CD14-positive monocyte (primary cell): ENCODE data around the gene ASTN1. TPM values are rescaled to one million over a fixed set of nuclear protein-coding genes. Genes with fewer than 3 reads are reported as not detected.

Experiments
- DNase-seq, 3 donors: peaks; one replicate each; pipeline ENCODE4 v3.0.0-alpha.2; 2011 to 2022
- H2AFZ ChIP-seq: 2 replicates; pipeline ENCODE4 v1.6.0; 2012; ENCODE audit warnings: mild to moderate bottlenecking, low read depth, low read length, inconsistent platforms; ENCODE audit not compliant: insufficient read depth, poor library complexity, severe bottlenecking
- H3K27ac ChIP-seq, 2 donors: 1 replicate in 1 of 2; 2 replicates in 1 of 2; pipeline ENCODE4 v1.5.1; 2012 to 2013; ENCODE audit warnings: low read length in 2 of 2, control low read depth in 1 of 2, inconsistent platforms in 1 of 2, low read depth in 1 of 2, mild to moderate bottlenecking in 1 of 2
- H3K27me3 ChIP-seq, 2 donors: one replicate each; pipeline versions ENCODE4 v1.6.0 to v1.6.1; 2011 to 2013; ENCODE audit warnings: low read length in 2 of 2; ENCODE audit not compliant: control insufficient read depth in 2 of 2, insufficient read depth in 2 of 2
- H3K36me3 ChIP-seq, 2 donors: replicated peaks in 1 of 2; 1 replicate in 1 of 2; 2 replicates in 1 of 2; pipeline versions ENCODE4 v1.5.1 to v1.6.1; 2012 to 2013; ENCODE audit warnings: low read length in 2 of 2, control low read depth in 1 of 2, inconsistent platforms in 1 of 2, mild to moderate bottlenecking in 1 of 2; ENCODE audit not compliant: insufficient read depth in 2 of 2, control insufficient read depth in 1 of 2
- H3K4me1 ChIP-seq, 2 donors: 1 replicate in 1 of 2; 2 replicates in 1 of 2; pipeline versions ENCODE4 v1.5.1 to v1.6.1; 2012 to 2013; ENCODE audit warnings: low read length in 2 of 2, control low read depth in 1 of 2, inconsistent platforms in 1 of 2, mild to moderate bottlenecking in 1 of 2, moderate library complexity in 1 of 2; ENCODE audit not compliant: insufficient read depth in 2 of 2, control insufficient read depth in 1 of 2
- H3K4me2 ChIP-seq: replicated peaks from 2 replicates; pipeline ENCODE3; 2012; ENCODE audit warnings: low read length, moderate library complexity, mild to moderate bottlenecking; ENCODE audit not compliant: poor library complexity, severe bottlenecking; ENCODE audit errors: extremely low read depth
- H3K4me3 ChIP-seq, 3 experiments: fragments of 200-600 bp in 1 of 3; sonication (generic) in 1 of 3; replicated peaks in 1 of 3; 1 replicate in 2 of 3; 2 replicates in 1 of 3; pipeline ENCODE4 v1.5.1; 2011 to 2013; ENCODE audit warnings: low read length in 3 of 3, mild to moderate bottlenecking in 3 of 3, control low read depth in 2 of 3, low read depth in 2 of 3, inconsistent platforms in 1 of 3, moderate library complexity in 1 of 3
- H3K79me2 ChIP-seq: 2 replicates; pipeline ENCODE4 v1.6.0; 2012; ENCODE audit warnings: mild to moderate bottlenecking, control low read depth, inconsistent platforms, low read length, moderate library complexity; ENCODE audit not compliant: insufficient read depth
- H3K9ac ChIP-seq: 2 replicates; pipeline ENCODE4 v1.6.0; 2017; ENCODE audit warnings: low read length, mild to moderate bottlenecking; ENCODE audit not compliant: insufficient read depth, poor library complexity, severe bottlenecking
- H3K9me3 ChIP-seq, 2 donors: replicated peaks in 1 of 2; 1 replicate in 1 of 2; 2 replicates in 1 of 2; pipeline versions ENCODE4 v1.5.1 to v1.6.1; 2012 to 2013; ENCODE audit warnings: low read length in 2 of 2, control low read depth in 1 of 2; ENCODE audit not compliant: control insufficient read depth in 1 of 2, insufficient read depth in 1 of 2
- H4K20me1 ChIP-seq: 2 replicates; pipeline ENCODE4 v1.6.0; 2012; ENCODE audit warnings: mild to moderate bottlenecking, low read length, control low read depth, moderate library complexity; ENCODE audit not compliant: insufficient read depth
- H3K27ac Mint-ChIP-seq, 7 donors: one replicate each; pipeline ENCODE4 v1.8.0; 2020; ENCODE audit warnings: mild to moderate bottlenecking in 7 of 7, mixed read lengths in 7 of 7, moderate library complexity in 6 of 7, inconsistent platforms in 2 of 7
- H3K27me3 Mint-ChIP-seq, 3 donors: one replicate each; pipeline ENCODE4 v1.8.0; 2021 to 2022; ENCODE audit warnings: low read depth in 3 of 3, mild to moderate bottlenecking in 3 of 3, mixed read lengths in 3 of 3, moderate library complexity in 3 of 3, inconsistent platforms in 1 of 3
- H3K36me3 Mint-ChIP-seq, 2 donors: one replicate each; pipeline ENCODE4 v1.8.0; 2020; ENCODE audit warnings: mixed read lengths in 2 of 2, inconsistent platforms in 1 of 2, mild to moderate bottlenecking in 1 of 2
- H3K4me1 Mint-ChIP-seq: one replicate; pipeline ENCODE4 v1.8.0; 2020; ENCODE audit warnings: mild to moderate bottlenecking, mixed read lengths
- H3K4me3 Mint-ChIP-seq, 2 donors: one replicate each; pipeline ENCODE4 v1.8.0; 2020; ENCODE audit warnings: mild to moderate bottlenecking in 2 of 2, mixed read lengths in 2 of 2, moderate library complexity in 1 of 2
- H3K9me3 Mint-ChIP-seq, 7 donors: one replicate each; pipeline ENCODE4 v1.8.0; 2020 to 2022; ENCODE audit warnings: mixed read lengths in 7 of 7, mild to moderate bottlenecking in 6 of 7, moderate library complexity in 6 of 7, inconsistent platforms in 2 of 7
- CTCF ChIP-seq: fragments of 200-600 bp; IDR thresholded peaks from one replicate; pipeline ENCODE4 v1.8.0; 2022; ENCODE audit warnings: antibody characterized with exemption, mild to moderate bottlenecking
- WGBS: methylation state at CpG from one replicate; pipeline ENCODE4 v1.1.5; 2013; ENCODE audit warnings: missing lambda C conversion rate; ENCODE audit not compliant: insufficient coverage; 5-methylcytosine and 5-hydroxymethylcytosine counted together
- intact Hi-C, 2 donors: fragments of 100-400 bp; cut with micrococcal nuclease; formaldehyde crosslinking; loops; one replicate each; pipeline versions ENCODE4 v1.15.0 to v1.15.1; 2023
- polyA plus RNA-seq, 3 donors: library from polyadenylated mRNA; depleted of rRNA in 1 of 3; unstranded in 2 of 3; stranded (reverse) in 1 of 3; fragments of 300-500 nt in 2 of 3; fragments of >200 nt in 1 of 3; fragmentation: Illumina TruSeq in 2 of 3; gene quantifications; 1 replicate in 2 of 3; 2 replicates in 1 of 3; pipeline ENCODE4 v1.2.3, GENCODE V29; 2012 to 2021

Gene ASTN1
- polyA plus RNA-seq, 3 donors, result not detected

- H3K4me1 ChIP-seq, result no peaks in the 10 kb centered on the region
- TF ChIP-seq CTCF, result peak; percentile 61
- Mint-ChIP-seq H3K27ac (peak overlapping the region in 2 of 7 donors; percentile 25 to 43), H3K4me3 (peak overlapping the region; percentile 48 to 63), H3K9me3 (peaks cover 0 to 4% (median 2%) of the 10 kb centered on the region in 7 donors), H3K36me3 (no peaks in the 10 kb centered on the region), H3K27me3 (peaks cover 21 to 25% (median 24%) of the 10 kb centered on the region in 3 donors), H3K4me1 (peaks cover 7% of the 10 kb centered on the region)
- intact Hi-C loops, result no loop called here
- peaks cover 7 to 14% of the 10 kb centered on the region in 2 donors for H3K27me3 ChIP-seq
- no peak overlapping the region for H3K4me3 ChIP-seq
- H3K79me2 ChIP-seq, result no peaks in the 10 kb centered on the region
- peak overlapping the region; percentile 41 for H3K4me2 ChIP-seq
- no peaks in the 10 kb centered on the region for H3K9me3 ChIP-seq
- WGBS, result under 1% methylated on average over 22 of the region's 32 CpGs
- H3K36me3 ChIP-seq, result no peaks in the 10 kb centered on the region
- peak overlapping the region; percentile 13 for H2AFZ ChIP-seq
- no peak overlapping the region for H3K27ac ChIP-seq
- no peaks in the 10 kb centered on the region for H4K20me1 ChIP-seq
- DNase-seq, result no peak
- no peak overlapping the region for H3K9ac ChIP-seq
Measured at GRCh38 chr1:177181631-177182291, 17.2 kb upstream of the ASTN1 start.

- H3K36me3 Mint-ChIP-seq, result no peaks in the 10 kb centered on the region
- peaks cover 21 to 25% (median 25%) of the 10 kb centered on the region in 3 donors for H3K27me3 Mint-ChIP-seq
- H3K36me3 ChIP-seq, result no peaks in the 10 kb centered on the region
- H3K4me1 ChIP-seq, result no peaks in the 10 kb centered on the region
- H3K4me2 ChIP-seq, result peak overlapping the region; percentile 41
- no peak for TF ChIP-seq CTCF
- no peak overlapping the region for H3K27ac Mint-ChIP-seq
- 10% methylated on average over 10 of the region's 13 CpGs for WGBS
- no peaks in the 10 kb centered on the region for H3K9me3 ChIP-seq
- H3K79me2 ChIP-seq, result no peaks in the 10 kb centered on the region
- no peaks in the 10 kb centered on the region for H4K20me1 ChIP-seq
- peaks cover 0 to 5% (median 2%) of the 10 kb centered on the region in 7 donors for H3K9me3 Mint-ChIP-seq
- no peak for DNase-seq
- peak overlapping the region; percentile 48 to 63 for H3K4me3 Mint-ChIP-seq
- H3K9ac ChIP-seq, result no peak overlapping the region
- no peak overlapping the region for H3K27ac ChIP-seq
- intact Hi-C loops, result no loop called here
- peaks cover 7 to 14% of the 10 kb centered on the region in 2 donors for H3K27me3 ChIP-seq
- H3K4me3 ChIP-seq, result no peak overlapping the region
- H3K4me1 Mint-ChIP-seq, result peaks cover 7% of the 10 kb centered on the region
- peak overlapping the region; percentile 13 for H2AFZ ChIP-seq
Measured at GRCh38 chr1:177181280-177181630, 16.7 kb upstream of the ASTN1 start.
